Ishikawa (cell line): ENCODE results near the gene ZNF316.

Experiments used
- CEBPB ChIP-seq: IDR thresholded peaks from 2 replicates; pipeline ENCODE4 v1.6.1; 2012
- CREB1 ChIP-seq: IDR thresholded peaks from 2 replicates; pipeline ENCODE4 v1.6.1; 2012; ENCODE audit warnings: low read depth
- EGR1 ChIP-seq: IDR thresholded peaks from 2 replicates; pipeline ENCODE4 v1.6.1; 2012
- EP300 ChIP-seq: IDR thresholded peaks from 2 replicates; pipeline ENCODE4 v1.6.1; 2012; ENCODE audit warnings: borderline replicate concordance
- NFIC ChIP-seq: IDR thresholded peaks from 2 replicates; pipeline ENCODE4 v1.6.1; 2012
- RAD21 ChIP-seq: IDR thresholded peaks from 2 replicates; pipeline ENCODE4 v1.6.1; 2012; ENCODE audit warnings: low read depth
- TAF1 ChIP-seq: IDR thresholded peaks from 2 replicates; pipeline ENCODE4 v1.6.1; 2012; ENCODE audit warnings: low read depth, mild to moderate bottlenecking
- TCF12 ChIP-seq: IDR thresholded peaks from 2 replicates; pipeline ENCODE4 v1.6.1; 2012; ENCODE audit warnings: low read depth
- TEAD4 ChIP-seq: IDR thresholded peaks from 2 replicates; pipeline ENCODE4 v1.6.1; 2012
- YY1 ChIP-seq: IDR thresholded peaks from 2 replicates; pipeline ENCODE4 v1.6.1; 2012; ENCODE audit warnings: low read depth
- ZBTB7A ChIP-seq: IDR thresholded peaks from 2 replicates; pipeline ENCODE4 v1.6.1; 2012; ENCODE audit warnings: low read depth
- TF ChIP-seq, protein P1 (sequence below): IDR thresholded peaks from 2 replicates; pipeline ENCODE4 v1.6.1; 2012; ENCODE audit warnings: low read depth, mild to moderate bottlenecking
- TF ChIP-seq, protein P2 (sequence below): IDR thresholded peaks from 2 replicates; pipeline ENCODE4 v1.6.1; 2012
- TF ChIP-seq, protein P3 (sequence below): IDR thresholded peaks from 2 replicates; pipeline ENCODE4 v1.6.1; 2012

DNA sequence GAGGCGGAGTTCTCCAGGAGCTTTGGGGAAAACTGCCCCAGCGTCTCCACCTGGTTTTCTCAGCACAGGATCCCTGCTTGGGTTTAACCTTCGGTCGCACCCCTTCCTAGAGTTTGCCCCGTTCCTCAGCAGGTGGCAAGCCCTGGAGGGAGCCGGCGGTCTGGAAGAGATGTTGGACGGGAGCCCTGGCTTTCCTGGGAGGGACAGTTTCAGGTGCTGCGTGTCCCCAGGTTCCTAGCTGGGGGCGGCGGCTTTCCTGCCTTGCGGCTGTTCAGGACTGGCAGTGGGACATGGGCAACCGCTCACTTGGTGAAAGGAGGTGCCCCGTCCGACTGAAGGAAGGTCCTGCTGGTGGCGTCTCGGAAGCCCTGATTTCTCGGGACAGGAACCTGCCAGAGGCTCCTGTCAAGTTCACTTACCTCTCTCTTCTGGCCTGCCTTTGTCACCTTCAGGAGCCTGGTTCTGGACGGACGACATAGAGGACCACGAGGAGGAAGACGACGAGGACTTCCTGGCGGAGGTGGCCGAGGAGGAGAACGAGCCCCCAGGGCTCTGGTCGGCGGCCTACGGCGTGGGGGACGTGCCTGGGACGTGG, 14.8 kb downstream of the ZNF316 start:
- TF ChIP-seq ZBTB7A (no peak), YY1 (no peak), EP300 (no peak), RAD21 (no peak), NFIC (no peak), TCF12 (no peak), TAF1 (no peak), CEBPB (no peak), CREB1 (no peak), TEAD4 (no peak), EGR1 (no peak)
- TF ChIP-seq, protein P1, sequence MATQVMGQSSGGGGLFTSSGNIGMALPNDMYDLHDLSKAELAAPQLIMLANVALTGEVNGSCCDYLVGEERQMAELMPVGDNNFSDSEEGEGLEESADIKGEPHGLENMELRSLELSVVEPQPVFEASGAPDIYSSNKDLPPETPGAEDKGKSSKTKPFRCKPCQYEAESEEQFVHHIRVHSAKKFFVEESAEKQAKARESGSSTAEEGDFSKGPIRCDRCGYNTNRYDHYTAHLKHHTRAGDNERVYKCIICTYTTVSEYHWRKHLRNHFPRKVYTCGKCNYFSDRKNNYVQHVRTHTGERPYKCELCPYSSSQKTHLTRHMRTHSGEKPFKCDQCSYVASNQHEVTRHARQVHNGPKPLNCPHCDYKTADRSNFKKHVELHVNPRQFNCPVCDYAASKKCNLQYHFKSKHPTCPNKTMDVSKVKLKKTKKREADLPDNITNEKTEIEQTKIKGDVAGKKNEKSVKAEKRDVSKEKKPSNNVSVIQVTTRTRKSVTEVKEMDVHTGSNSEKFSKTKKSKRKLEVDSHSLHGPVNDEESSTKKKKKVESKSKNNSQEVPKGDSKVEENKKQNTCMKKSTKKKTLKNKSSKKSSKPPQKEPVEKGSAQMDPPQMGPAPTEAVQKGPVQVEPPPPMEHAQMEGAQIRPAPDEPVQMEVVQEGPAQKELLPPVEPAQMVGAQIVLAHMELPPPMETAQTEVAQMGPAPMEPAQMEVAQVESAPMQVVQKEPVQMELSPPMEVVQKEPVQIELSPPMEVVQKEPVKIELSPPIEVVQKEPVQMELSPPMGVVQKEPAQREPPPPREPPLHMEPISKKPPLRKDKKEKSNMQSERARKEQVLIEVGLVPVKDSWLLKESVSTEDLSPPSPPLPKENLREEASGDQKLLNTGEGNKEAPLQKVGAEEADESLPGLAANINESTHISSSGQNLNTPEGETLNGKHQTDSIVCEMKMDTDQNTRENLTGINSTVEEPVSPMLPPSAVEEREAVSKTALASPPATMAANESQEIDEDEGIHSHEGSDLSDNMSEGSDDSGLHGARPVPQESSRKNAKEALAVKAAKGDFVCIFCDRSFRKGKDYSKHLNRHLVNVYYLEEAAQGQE, result no peak
- TF ChIP-seq, protein P2, sequence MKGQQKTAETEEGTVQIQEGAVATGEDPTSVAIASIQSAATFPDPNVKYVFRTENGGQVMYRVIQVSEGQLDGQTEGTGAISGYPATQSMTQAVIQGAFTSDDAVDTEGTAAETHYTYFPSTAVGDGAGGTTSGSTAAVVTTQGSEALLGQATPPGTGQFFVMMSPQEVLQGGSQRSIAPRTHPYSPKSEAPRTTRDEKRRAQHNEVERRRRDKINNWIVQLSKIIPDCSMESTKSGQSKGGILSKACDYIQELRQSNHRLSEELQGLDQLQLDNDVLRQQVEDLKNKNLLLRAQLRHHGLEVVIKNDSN, result no peak
- TF ChIP-seq, protein P3, sequence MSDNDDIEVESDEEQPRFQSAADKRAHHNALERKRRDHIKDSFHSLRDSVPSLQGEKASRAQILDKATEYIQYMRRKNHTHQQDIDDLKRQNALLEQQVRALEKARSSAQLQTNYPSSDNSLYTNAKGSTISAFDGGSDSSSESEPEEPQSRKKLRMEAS, result no peak
